Suprapubic skin (tissue), 3 donors: ENCODE measurements around the gene PABPN1L.

ENCODE experiments used
- CTCF ChIP-seq, 2 donors: fragments of 200-600 bp in 1 of 2; fragments of 450-650 bp in 1 of 2; sonication (generic) in 1 of 2; IDR thresholded peaks; one replicate each; pipeline ENCODE4 v1.5.1; 2016 to 2019; ENCODE audit warnings: antibody characterized with exemption in 2 of 2, mild to moderate bottlenecking in 1 of 2, moderate library complexity in 1 of 2
- POLR2AphosphoS5 ChIP-seq, 3 donors: sonication (generic); formaldehyde crosslinking; IDR thresholded peaks; one replicate each; pipeline ENCODE4 v1.6.1; 2017; ENCODE audit warnings: antibody characterized with exemption in 3 of 3

- TF ChIP-seq CTCF (IDR thresholded peaks at IDR 0.05) (no peak), POLR2AphosphoS5 (IDR thresholded peaks at IDR 0.05) (no peak)
Observed at GRCh38 chr16:88814144-88814502, 52.3 kb downstream of the PABPN1L start.
